Keratinocyte (primary cell): ENCODE results near the gene PRAF2. TPM values are rescaled to one million over a fixed set of nuclear protein-coding genes. Genes with fewer than 3 reads are reported as not detected.

ENCODE experiments used
- DNase-seq: peaks from one replicate; pipeline ENCODE4 v3.0.0-alpha.2; 2011; ENCODE audit warnings: low read depth, missing footprints, low spot score
- FAIRE-seq: peaks from 2 replicates; lab custom pipeline; 2011; peaks lifted over from hg19 to GRCh38; lab: Jason Lieb, UNC
- H2AFZ ChIP-seq: 2 replicates; pipeline ENCODE4 v1.6.0; 2012; ENCODE audit warnings: low read length, control low read depth, inconsistent platforms; ENCODE audit not compliant: control insufficient read depth
- H3K27ac ChIP-seq: 2 replicates; pipeline ENCODE4 v1.5.1; 2011; ENCODE audit warnings: low read length; ENCODE audit not compliant: control insufficient read depth, insufficient read depth
- H3K27me3 ChIP-seq: 3 replicates; pipeline ENCODE4 v1.6.0; 2011; ENCODE audit warnings: low read length; ENCODE audit not compliant: control insufficient read depth, insufficient read depth; ENCODE audit errors: extremely low read depth
- H3K36me3 ChIP-seq, 2 experiments: 2 replicates in 1 of 2; 3 replicates in 1 of 2; pipeline ENCODE4 v1.5.1; 2011; ENCODE audit warnings: low read length in 2 of 2, mild to moderate bottlenecking in 1 of 2; ENCODE audit not compliant: control insufficient read depth in 2 of 2, insufficient read depth in 2 of 2; ENCODE audit errors: extremely low read depth in 1 of 2
- H3K4me1 ChIP-seq: 3 replicates; pipeline ENCODE4 v1.5.1; 2011; ENCODE audit warnings: low read length; ENCODE audit not compliant: control insufficient read depth, insufficient read depth; ENCODE audit errors: extremely low read depth
- H3K4me2 ChIP-seq: 3 replicates; pipeline ENCODE4 v1.6.0; 2011; ENCODE audit warnings: low read depth, low read length; ENCODE audit not compliant: control insufficient read depth, insufficient read depth; ENCODE audit errors: extremely low read depth
- H3K4me3 ChIP-seq, 3 experiments: fragments of 200-600 bp in 1 of 3; sonication (generic) in 1 of 3; 2 replicates in 2 of 3; 3 replicates in 1 of 3; pipeline ENCODE4 v1.5.1; 2011 to 2016; ENCODE audit warnings: low read length in 3 of 3, mild to moderate bottlenecking in 3 of 3, control low read depth in 2 of 3, inconsistent platforms in 1 of 3, low read depth in 1 of 3, mixed read lengths in 1 of 3, mixed run types in 1 of 3, moderate library complexity in 1 of 3; ENCODE audit not compliant: control insufficient read depth in 2 of 3, insufficient read depth in 2 of 3; ENCODE audit errors: extremely low read depth in 1 of 3
- H3K79me2 ChIP-seq: 2 replicates; pipeline ENCODE4 v1.6.0; 2012; ENCODE audit warnings: low read length; ENCODE audit not compliant: control insufficient read depth, insufficient read depth
- H3K9ac ChIP-seq: 3 replicates; pipeline ENCODE4 v1.6.0; 2011; ENCODE audit warnings: low read length; ENCODE audit not compliant: control insufficient read depth, insufficient read depth; ENCODE audit errors: extremely low read depth
- H3K9me1 ChIP-seq: 3 replicates; pipeline ENCODE4 v1.6.0; 2011; ENCODE audit warnings: low read length; ENCODE audit not compliant: control insufficient read depth, insufficient read depth; ENCODE audit errors: extremely low read depth
- H3K9me3 ChIP-seq: 2 replicates; pipeline ENCODE4 v1.5.1; 2012; ENCODE audit warnings: low read depth, low read length; ENCODE audit not compliant: control insufficient read depth
- H4K20me1 ChIP-seq: 3 replicates; pipeline ENCODE4 v1.6.0; 2011; ENCODE audit warnings: low read length; ENCODE audit not compliant: control insufficient read depth, insufficient read depth; ENCODE audit errors: extremely low read depth
- EZH2 ChIP-seq: IDR thresholded peaks from one replicate; pipeline ENCODE4 v1.6.1; 2012; ENCODE audit warnings: inconsistent platforms, mild to moderate bottlenecking, low read length, moderate library complexity
- dilution Hi-C: fragments of 300-500 bp; cut with MboI; formaldehyde crosslinking; loops from one replicate; pipeline ENCODE4 v1.7.0; 2020; ENCODE audit warnings: low sequenced_read_pairs; ENCODE audit not compliant: extremely low pct_ligation_motif_present
- polyA plus RNA-seq, 5 experiments: library from polyadenylated mRNA; depleted of rRNA in 3 of 5; stranded (reverse) in 3 of 5; stranded (forward) in 1 of 5; unstranded in 1 of 5; fragments of >200 nt; gene quantifications; 1 replicate in 1 of 5; 2 replicates in 3 of 5; 3 replicates in 1 of 5; pipeline versions ENCODE4 v1.2.1 to v1.2.3, GENCODE V29; 2011 to 2012; ENCODE audit warnings: missing spikeins in 2 of 5, low read depth in 1 of 5, low replicate concordance in 1 of 5
- TF ChIP-seq, protein P1 (sequence below), 3 experiments: IDR thresholded peaks in 1 of 3; conservative IDR thresholded peaks in 1 of 3; optimal IDR thresholded peaks in 1 of 3; 2 replicates in 2 of 3; 3 replicates in 1 of 3; pipeline versions ENCODE3 to v1.5.1; 2011; ENCODE audit warnings: low read length in 3 of 3, mild to moderate bottlenecking in 3 of 3, moderate library complexity in 2 of 3, control low read depth in 1 of 3, inconsistent platforms in 1 of 3; ENCODE audit not compliant: insufficient read depth in 2 of 3; ENCODE audit errors: extremely low read depth in 1 of 3

PRAF2 gene
- polyA plus RNA-seq, 1 donor (not counting 4 experiments of a cell fraction or from before 2014, with no cell fraction given), result 6.9 TPM

DNA sequence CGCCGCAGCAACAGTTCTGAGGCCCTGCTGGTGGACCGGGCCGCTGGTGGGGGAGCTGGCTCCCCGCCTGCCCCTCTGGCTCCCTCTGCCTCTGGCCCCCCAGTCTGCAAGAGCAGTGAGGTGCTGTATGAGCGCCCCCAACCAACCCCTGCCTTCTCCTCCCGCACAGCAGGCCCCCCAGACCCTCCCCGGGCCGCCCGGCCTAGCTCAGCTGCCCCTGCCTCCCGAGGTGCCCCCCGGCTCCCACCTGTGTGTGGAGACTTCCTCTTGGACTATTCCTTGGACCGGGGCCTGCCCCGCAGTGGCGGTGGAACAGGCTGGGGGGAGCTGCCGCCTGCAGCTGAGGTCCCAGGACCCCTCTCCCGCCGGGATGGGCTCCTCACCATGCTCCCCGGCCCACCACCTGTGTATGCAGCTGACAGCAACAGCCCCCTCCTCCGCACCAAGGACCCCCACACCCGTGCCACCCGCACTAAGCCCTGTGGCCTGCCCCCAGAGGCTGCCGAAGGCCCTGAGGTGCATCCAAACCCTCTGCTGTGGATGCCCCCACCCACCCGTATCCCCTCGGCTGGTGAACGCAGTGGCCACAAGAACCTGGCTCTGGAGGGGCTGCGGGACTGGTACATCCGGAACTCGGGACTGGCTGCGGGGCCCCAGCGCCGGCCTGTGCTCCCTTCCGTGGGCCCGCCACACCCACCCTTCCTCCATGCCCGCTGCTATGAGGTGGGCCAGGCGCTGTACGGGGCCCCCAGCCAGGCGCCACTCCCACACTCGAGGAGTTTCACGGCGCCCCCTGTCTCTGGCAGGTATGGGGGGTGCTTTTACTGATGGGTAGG, 6.3 kb downstream of the PRAF2 start:
- Histone ChIP-seq H3K4me3 (no peak overlapping the region), H3K4me1 (no peaks in the 10 kb centered on the region), H3K9ac (no peak overlapping the region), H4K20me1 (no peaks in the 10 kb centered on the region), H3K79me2 (no peaks in the 10 kb centered on the region), H3K9me1 (no peaks in the 10 kb centered on the region), H3K27ac (no peak overlapping the region), H3K4me2 (no peak overlapping the region), H2AFZ (no peak overlapping the region), H3K9me3 (no peaks in the 10 kb centered on the region), H3K27me3 (no peaks in the 10 kb centered on the region), H3K36me3 (peaks cover 0 to 13% of the 10 kb centered on the region in 2 experiments)
- dilution Hi-C loops, result no loop called here
- DNase-seq (no peak), FAIRE-seq (no peak)
- TF ChIP-seq, protein P1, sequence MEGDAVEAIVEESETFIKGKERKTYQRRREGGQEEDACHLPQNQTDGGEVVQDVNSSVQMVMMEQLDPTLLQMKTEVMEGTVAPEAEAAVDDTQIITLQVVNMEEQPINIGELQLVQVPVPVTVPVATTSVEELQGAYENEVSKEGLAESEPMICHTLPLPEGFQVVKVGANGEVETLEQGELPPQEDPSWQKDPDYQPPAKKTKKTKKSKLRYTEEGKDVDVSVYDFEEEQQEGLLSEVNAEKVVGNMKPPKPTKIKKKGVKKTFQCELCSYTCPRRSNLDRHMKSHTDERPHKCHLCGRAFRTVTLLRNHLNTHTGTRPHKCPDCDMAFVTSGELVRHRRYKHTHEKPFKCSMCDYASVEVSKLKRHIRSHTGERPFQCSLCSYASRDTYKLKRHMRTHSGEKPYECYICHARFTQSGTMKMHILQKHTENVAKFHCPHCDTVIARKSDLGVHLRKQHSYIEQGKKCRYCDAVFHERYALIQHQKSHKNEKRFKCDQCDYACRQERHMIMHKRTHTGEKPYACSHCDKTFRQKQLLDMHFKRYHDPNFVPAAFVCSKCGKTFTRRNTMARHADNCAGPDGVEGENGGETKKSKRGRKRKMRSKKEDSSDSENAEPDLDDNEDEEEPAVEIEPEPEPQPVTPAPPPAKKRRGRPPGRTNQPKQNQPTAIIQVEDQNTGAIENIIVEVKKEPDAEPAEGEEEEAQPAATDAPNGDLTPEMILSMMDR (optimal IDR thresholded peaks at IDR 0.05 in 1 of 3, IDR thresholded peaks at IDR 0.05 in 1 of 3, conservative IDR thresholded peaks at IDR 0.05 in 1 of 3; ENCODE audit: extremely low read depth in 1 of 3, insufficient read depth in 2 of 3, low read length in 3 of 3), result no peak
- TF ChIP-seq EZH2, result no peak

DNA sequence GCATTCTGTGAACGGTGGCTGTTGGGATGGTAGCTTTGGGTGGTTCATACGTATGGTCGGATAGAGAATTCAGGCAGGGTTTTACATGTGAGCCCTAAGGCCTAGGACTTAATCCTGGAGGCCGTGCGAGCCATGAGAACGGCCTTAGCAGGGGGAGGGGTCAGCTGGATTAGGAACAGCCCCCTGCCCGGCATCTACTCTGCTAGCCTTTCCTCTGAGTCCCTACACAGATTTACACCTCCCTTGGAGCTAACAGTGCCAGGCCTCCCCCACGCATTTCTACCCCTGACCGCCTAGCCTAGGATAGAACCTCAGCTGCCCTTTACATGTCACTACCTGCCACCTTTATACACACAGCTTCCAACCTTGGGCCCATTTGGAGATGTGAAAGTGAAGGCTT, 7.1 kb downstream of the PRAF2 start:
- H3K4me2 ChIP-seq, result no peak overlapping the region
- no peaks in the 10 kb centered on the region for H4K20me1 ChIP-seq
- no peak overlapping the region for H2AFZ ChIP-seq
- no peaks in the 10 kb centered on the region for H3K27me3 ChIP-seq
- H3K4me3 ChIP-seq, result no peak overlapping the region
- no peak for FAIRE-seq
- peaks cover 0 to 18% of the 10 kb centered on the region in 2 experiments for H3K36me3 ChIP-seq
- TF ChIP-seq, protein P1 (optimal IDR thresholded peaks at IDR 0.05 in 1 of 3, IDR thresholded peaks at IDR 0.05 in 1 of 3, conservative IDR thresholded peaks at IDR 0.05 in 1 of 3; ENCODE audit: extremely low read depth in 1 of 3, insufficient read depth in 2 of 3, low read length in 3 of 3), result no peak
- TF ChIP-seq EZH2, result no peak
- H3K79me2 ChIP-seq, result peaks cover under 1% of the 10 kb centered on the region
- no peak for DNase-seq
- no peak overlapping the region for H3K27ac ChIP-seq
- dilution Hi-C loops, result no loop called here
- no peaks in the 10 kb centered on the region for H3K4me1 ChIP-seq
- H3K9ac ChIP-seq, result no peak overlapping the region
- no peaks in the 10 kb centered on the region for H3K9me3 ChIP-seq
- no peaks in the 10 kb centered on the region for H3K9me1 ChIP-seq
